Endothelial cell of umbilical vein (primary cell): ENCODE measurements around the gene UBE2E1.
"Not testable (repeated sequence)": the region's sequence is repeated elsewhere in the genome, so short reads cannot be mapped to it uniquely, and the experiment has no call there.

Source experiments
- CTCF ChIP-seq, 2 donors: IDR thresholded peaks; 1 replicate in 1 of 2; 2 replicates in 1 of 2; pipeline ENCODE4 v1.5.1; 2011; ENCODE audit warnings: low read length in 2 of 2, mild to moderate bottlenecking in 2 of 2, moderate library complexity in 2 of 2, control low read depth in 1 of 2, inconsistent platforms in 1 of 2, low read depth in 1 of 2; ENCODE audit not compliant: insufficient read depth in 1 of 2; ENCODE audit errors: extremely low read depth in 1 of 2
- GATA2 ChIP-seq: IDR thresholded peaks from 2 replicates; pipeline ENCODE4 v1.7.0; 2011; ENCODE audit warnings: low read depth, mild to moderate bottlenecking, moderate library complexity, mixed read lengths, low read length; ENCODE audit not compliant: insufficient read length, insufficient read depth
- POLR2A ChIP-seq: IDR thresholded peaks from 2 replicates; pipeline ENCODE4 v1.6.1; 2012; ENCODE audit warnings: low read depth, mild to moderate bottlenecking, control low read depth, low read length
- POLR2AphosphoS5 ChIP-seq: IDR thresholded peaks from 2 replicates; pipeline ENCODE4 v1.6.1; 2012; ENCODE audit warnings: low read depth, mild to moderate bottlenecking, control low read depth, low read length, moderate library complexity; ENCODE audit not compliant: insufficient read depth

DNA sequence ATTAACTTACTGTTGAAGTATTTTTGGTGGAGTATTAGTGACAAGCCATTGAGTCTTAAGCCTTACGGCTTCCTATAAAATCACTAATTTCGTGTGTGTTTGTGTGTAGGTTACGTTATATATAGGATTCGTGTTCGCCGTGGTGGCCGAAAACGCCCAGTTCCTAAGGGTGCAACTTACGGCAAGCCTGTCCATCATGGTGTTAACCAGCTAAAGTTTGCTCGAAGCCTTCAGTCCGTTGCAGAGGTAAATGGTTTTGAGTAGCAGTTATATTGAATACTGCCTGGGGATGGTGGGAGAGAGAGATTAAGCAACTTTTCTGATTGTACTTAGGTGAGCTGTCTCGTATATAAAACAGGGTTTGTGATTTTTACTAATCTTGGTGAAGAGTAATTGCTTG, 112.6 kb downstream of the UBE2E1 start:
- not testable (repeated sequence) for TF ChIP-seq POLR2AphosphoS5; GATA2; CTCF (IDR thresholded peaks at IDR 0.05; ENCODE audit: extremely low read depth in 1 of 2, insufficient read depth in 1 of 2, low read depth in 1 of 2, low read length in 2 of 2); POLR2A
